SH-SY5Y (cell line): ENCODE measurements around the gene C19orf38.

Experiments
- GATA2 ChIP-seq: IDR thresholded peaks from 2 replicates; pipeline ENCODE4 v1.6.1; 2011; ENCODE audit warnings: mild to moderate bottlenecking, low read depth, low read length
- GATA3 ChIP-seq: IDR thresholded peaks from 2 replicates; pipeline ENCODE4 v1.6.1; 2011; ENCODE audit warnings: low read depth, mild to moderate bottlenecking, low read length, moderate library complexity

DNA sequence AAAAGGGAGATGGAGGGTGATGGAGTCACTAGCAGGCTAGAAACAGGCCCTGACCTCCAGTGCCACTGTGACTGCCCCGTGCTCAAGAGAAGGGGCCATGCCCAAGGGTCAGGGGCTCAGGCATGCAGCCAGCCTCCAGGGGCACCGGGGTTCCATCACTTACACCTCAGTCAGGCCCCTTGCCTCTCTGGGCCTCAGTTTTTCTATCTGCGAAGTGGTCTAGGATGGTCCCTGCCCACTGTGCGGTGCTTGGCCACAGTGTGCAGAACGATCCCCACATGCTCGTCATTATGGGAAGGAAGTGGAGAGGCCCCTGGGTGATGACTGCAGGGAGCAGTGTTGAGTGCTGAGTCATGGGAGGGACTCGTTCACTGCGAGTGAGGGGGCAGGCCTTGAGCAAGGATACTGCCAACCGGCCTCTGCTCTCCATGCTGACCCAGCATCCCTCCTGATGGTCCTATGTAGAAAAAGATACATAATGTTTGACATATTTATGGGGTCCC is 35.3 kb upstream of the C19orf38 start:
- TF ChIP-seq GATA2, result no peak
- TF ChIP-seq GATA3, result no peak
